Lower leg skin (tissue), 4 donors: ENCODE measurements around the gene CCDC175. TPM values are rescaled to one million over a fixed set of nuclear protein-coding genes. Genes with fewer than 3 reads are reported as not detected.
A peak's percentile ranks its signal among the peaks of the same experiment; 100 is the strongest.

Experiments used
- DNase-seq, 2 donors: peaks; one replicate each; pipeline ENCODE4 v3.0.0-alpha.2; 2019; ENCODE audit warnings: low spot score in 2 of 2
- H3K4me3 ChIP-seq: fragments of 200-600 bp; sonication (generic); 2 replicates; pipeline ENCODE4 v1.5.1; 2017; ENCODE audit warnings: mild to moderate bottlenecking, low read depth; ENCODE audit not compliant: poor library complexity, severe bottlenecking
- CTCF ChIP-seq, 3 donors: fragments of 450-650 bp; IDR thresholded peaks; one replicate each; pipeline ENCODE4 v1.5.1; 2016; ENCODE audit warnings: antibody characterized with exemption in 3 of 3, mild to moderate bottlenecking in 3 of 3, moderate library complexity in 2 of 3
- POLR2A ChIP-seq, 2 donors: fragments of 450-650 bp; IDR thresholded peaks; one replicate each; pipeline ENCODE4 v1.6.1; 2016 to 2017; ENCODE audit warnings: antibody characterized with exemption in 2 of 2, mild to moderate bottlenecking in 1 of 2, moderate library complexity in 1 of 2
- WGBS, 2 donors: methylation state at CpG; one replicate each; pipeline ENCODE4 v1.1.5; 2018; 5-methylcytosine and 5-hydroxymethylcytosine counted together
- intact Hi-C: fragments of 100-400 bp; cut with DNase I; formaldehyde crosslinking; loops from one replicate; pipeline ENCODE4 v1.15.0; 2023; ENCODE audit warnings: low total_unique reads
- total RNA-seq, 4 donors: library from RNA; depleted of rRNA; stranded (reverse); fragments of >200 nt; gene quantifications; one replicate each; pipeline ENCODE4 v1.1.0, GENCODE V29; 2016

CCDC175 gene
- not detected for total RNA-seq

GRCh38 chr14:59576332-59577294 is at the start of gene CCDC175:
Gene CCDC175 (minus strand): TSS chr14:59576812. CDS start chr14:59576775, 37 bp downstream.
- TF ChIP-seq POLR2A (IDR thresholded peaks at IDR 0.05) = no peak
- TF ChIP-seq CTCF (IDR thresholded peaks at IDR 0.05) = no peak
- intact Hi-C loops = no loop called here
- peak; percentile 34 to 92 for DNase-seq
- no peak within 1 kb of the TSS for H3K4me3 ChIP-seq
- WGBS, 2 donors = 20 to 25% methylated on average over 35 to 46 of the region's 46 CpGs

GRCh38 chr14:59622631-59623030 is 46.0 kb upstream of the CCDC175 start:
- WGBS, 2 donors = 36 to 40% methylated on average over 2 of the region's 2 CpGs
- no peak for DNase-seq
- no peak overlapping the region for H3K4me3 ChIP-seq
- TF ChIP-seq CTCF (IDR thresholded peaks at IDR 0.05) (no peak), POLR2A (IDR thresholded peaks at IDR 0.05) (no peak)
- intact Hi-C loops = no loop called here

- 28 to 34% methylated on average over 2 of the region's 2 CpGs for WGBS, 2 donors
- TF ChIP-seq CTCF (IDR thresholded peaks at IDR 0.05) = no peak
- TF ChIP-seq POLR2A (IDR thresholded peaks at IDR 0.05) = no peak
- intact Hi-C loops = no loop called here
- H3K4me3 ChIP-seq = no peak overlapping the region
- DNase-seq = no peak
Measured at GRCh38 chr14:59619061-59619460, 42.4 kb upstream of the CCDC175 start.

- WGBS, 2 donors = 46 to 60% methylated on average over 3 of the region's 3 CpGs
Measured at GRCh38 chr14:59601056-59601455, 24.4 kb upstream of the CCDC175 start.

GRCh38 chr14:59600211-59600945 is 23.8 kb upstream of the CCDC175 start:
- intact Hi-C loops = no loop called here
- WGBS, 2 donors = 91 to 94% methylated on average over 2 of the region's 2 CpGs
- TF ChIP-seq POLR2A (IDR thresholded peaks at IDR 0.05) = no peak
- TF ChIP-seq CTCF (IDR thresholded peaks at IDR 0.05) = no peak

More at GRCh38 chr14:59601056-59601455, 24.4 kb upstream of the CCDC175 start:
- DNase-seq = no peak
- intact Hi-C loops = no loop called here
- no peak overlapping the region for H3K4me3 ChIP-seq
- TF ChIP-seq POLR2A (IDR thresholded peaks at IDR 0.05) (no peak), CTCF (IDR thresholded peaks at IDR 0.05) (no peak)

More at GRCh38 chr14:59600211-59600945, 23.8 kb upstream of the CCDC175 start:
- no peak for DNase-seq
- H3K4me3 ChIP-seq = no peak overlapping the region
